Erythroblast (primary cell): Measurements from ENCODE around the gene CLEC1B.

ENCODE experiments used
- GATA1 ChIP-seq: IDR thresholded peaks from 2 replicates; pipeline ENCODE4 v1.6.1; 2011; ENCODE audit warnings: low read depth, mild to moderate bottlenecking, control low read depth, low read length, moderate library complexity
- POLR2A ChIP-seq: IDR thresholded peaks from 2 replicates; pipeline ENCODE4 v1.6.1; 2011; ENCODE audit warnings: mild to moderate bottlenecking, low read length

GRCh38 chr12:10042167-10042566 is 43.2 kb upstream of the CLEC1B start:
- TF ChIP-seq POLR2A (no peak), GATA1 (no peak)
